Kidney epithelial cell (primary cell): ENCODE results near the gene CDC34. TPM values are rescaled to one million over a fixed set of nuclear protein-coding genes. Genes with fewer than 3 reads are reported as not detected.

Experiments used
- DNase-seq: peaks from one replicate; pipeline ENCODE4 v3.0.0-alpha.2; 2010; ENCODE audit warnings: low read depth
- H3K27me3 ChIP-seq: 2 replicates; pipeline ENCODE4 v1.6.0; 2011; ENCODE audit warnings: low read length; ENCODE audit not compliant: control insufficient read depth, insufficient read depth
- H3K36me3 ChIP-seq: 2 replicates; pipeline ENCODE4 v1.5.1; 2011; ENCODE audit warnings: low read length; ENCODE audit not compliant: control insufficient read depth, insufficient read depth
- H3K4me3 ChIP-seq: 2 replicates; pipeline ENCODE4 v1.5.1; 2011; ENCODE audit warnings: low read depth, mild to moderate bottlenecking, control low read depth, low read length
- CTCF ChIP-seq: IDR thresholded peaks from 2 replicates; pipeline ENCODE4 v1.5.1; 2011; ENCODE audit warnings: mild to moderate bottlenecking, moderate library complexity, low read length, control low read depth, inconsistent platforms; ENCODE audit not compliant: insufficient read depth, poor library complexity, severe bottlenecking
- total RNA-seq: library from RNA; depleted of rRNA; stranded (reverse); fragments of >200 nt; gene quantifications from 2 replicates; pipeline ENCODE4 v1.2.3, GENCODE V29; 2015

CDC34 gene
- total RNA-seq, 1 donor from 2014 or later, result 194 TPM

GRCh38 chr19:577439-578392, 46.2 kb downstream of the CDC34 start:
- Histone ChIP-seq H3K4me3 (no peak overlapping the region), H3K27me3 (no peaks in the 10 kb centered on the region), H3K36me3 (peaks cover 6% of the 10 kb centered on the region)
- peak; percentile 3 for TF ChIP-seq CTCF
- DNase-seq, result no peak

GRCh38 chr19:579111-579841, 47.7 kb downstream of the CDC34 start:
- no peaks in the 10 kb centered on the region for H3K27me3 ChIP-seq
- peaks cover 6% of the 10 kb centered on the region for H3K36me3 ChIP-seq
- H3K4me3 ChIP-seq, result no peak overlapping the region
- TF ChIP-seq CTCF, result no peak
- DNase-seq, result no peak

- DNase-seq, result no peak
- no peak overlapping the region for H3K4me3 ChIP-seq
- no peaks in the 10 kb centered on the region for H3K27me3 ChIP-seq
- TF ChIP-seq CTCF, result no peak
- H3K36me3 ChIP-seq, result peaks cover 6% of the 10 kb centered on the region
Measured at GRCh38 chr19:579842-580155, 48.2 kb downstream of the CDC34 start.

- DNase-seq, result no peak
- TF ChIP-seq CTCF, result no peak
- H3K36me3 ChIP-seq, result peaks cover 6% of the 10 kb centered on the region
- H3K27me3 ChIP-seq, result no peaks in the 10 kb centered on the region
- no peak overlapping the region for H3K4me3 ChIP-seq
Measured at GRCh38 chr19:580274-580835, 48.8 kb downstream of the CDC34 start.

GRCh38 chr19:581399-582111, 50.0 kb downstream of the CDC34 start:
- no peak for DNase-seq
- TF ChIP-seq CTCF, result no peak
- Histone ChIP-seq H3K27me3 (no peaks in the 10 kb centered on the region), H3K36me3 (peaks cover 6% of the 10 kb centered on the region), H3K4me3 (no peak overlapping the region)
